Hypothalamus (tissue), 51 donors: Measurements from ENCODE around the gene ZIC2.
"Not testable (repeated sequence)": the region's sequence is repeated elsewhere in the genome, so short reads cannot be mapped to it uniquely, and the experiment has no call there.

ENCODE experiments used
- DNase-seq, 51 donors: peaks; one replicate each; lab custom pipeline; 2025; lab: John Stamatoyannopoulos, UW

ZIC2 gene

DNA sequence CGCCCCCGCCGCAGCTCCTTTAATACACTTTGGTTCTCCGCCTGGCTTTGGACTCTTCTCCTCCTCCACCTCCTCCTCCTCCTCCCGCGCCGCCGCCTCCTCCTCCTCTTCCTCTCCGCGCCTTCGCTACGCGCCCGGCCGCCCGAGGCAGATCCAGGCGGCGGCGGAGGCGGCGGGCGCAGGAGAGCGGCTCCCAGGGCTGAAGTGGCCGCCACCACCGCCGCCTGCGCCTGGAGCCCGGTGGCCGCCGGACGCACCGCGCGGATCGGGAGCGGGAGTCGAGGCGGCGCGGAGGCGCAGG lies at the start of gene ZIC2:
TSS of gene ZIC2 (plus strand) at position 50 of the 301 bp plus-strand sequence. CDS start 281 bp downstream, outside the sequence.
- peak in 1 of 51 donors; percentile 55 for DNase-seq

DNA sequence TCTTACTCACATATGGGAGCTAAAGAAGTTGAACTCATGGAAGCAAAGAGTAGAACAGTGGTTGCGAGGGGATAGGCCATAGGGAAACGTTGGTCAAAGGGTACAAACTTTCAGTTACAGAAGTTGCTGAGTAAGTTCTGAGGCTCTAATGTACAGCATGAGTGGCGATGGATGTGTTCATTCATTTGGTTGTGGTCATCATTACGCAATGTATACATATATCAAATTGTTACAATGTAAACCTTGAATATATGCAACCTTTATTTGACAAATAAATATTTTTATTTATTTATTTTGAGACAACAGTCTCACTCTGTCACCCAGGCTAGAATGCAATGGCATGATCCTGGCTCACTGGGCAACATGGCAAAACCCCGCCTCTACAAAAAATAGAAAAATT lies 48.7 kb upstream of the ZIC2 start:
- DNase-seq, result no peak

DNA sequence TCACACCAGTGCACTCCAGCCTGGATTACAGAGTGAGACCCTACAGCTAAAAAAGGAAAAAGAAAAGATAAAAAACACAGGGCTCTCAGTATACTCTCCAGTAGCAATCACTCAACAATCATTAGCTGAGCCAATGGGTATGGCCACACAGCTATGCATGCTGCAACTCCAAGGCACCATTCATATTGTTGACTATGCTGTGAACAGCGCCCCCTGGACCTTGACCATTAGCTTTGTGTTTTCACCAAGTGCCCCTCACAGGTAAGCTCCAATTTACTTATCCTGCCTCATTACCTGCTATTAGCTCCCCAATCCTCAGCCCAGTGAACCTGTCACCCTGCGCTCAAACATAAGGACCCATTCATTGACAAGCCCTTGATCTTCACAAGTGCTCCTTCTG lies 45.8 kb upstream of the ZIC2 start:
- DNase-seq, result no peak

GRCh38 chr13:99938635-99939034 lies 42.9 kb upstream of the ZIC2 start:
- DNase-seq, result no peak

DNA sequence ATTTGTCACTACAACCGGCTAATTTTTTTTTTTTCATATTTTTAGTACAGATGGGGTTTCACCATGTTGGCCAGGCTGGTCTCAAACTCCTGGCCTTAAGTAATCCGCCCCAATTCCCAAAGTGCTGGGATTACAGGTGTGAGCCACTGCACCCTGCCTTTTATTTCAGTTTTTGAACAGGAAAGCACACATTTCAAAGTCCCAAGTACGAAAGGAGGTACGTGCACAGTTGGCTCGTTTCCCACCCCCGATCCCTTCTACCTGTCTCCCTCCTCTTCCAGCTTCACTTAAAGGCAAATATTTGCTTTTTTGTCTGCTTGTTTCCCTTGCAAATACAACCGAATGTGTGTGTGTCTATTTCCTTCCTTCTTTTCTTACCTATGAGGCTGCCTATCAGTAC lies 40.5 kb upstream of the ZIC2 start:
- DNase-seq, result no peak

DNA sequence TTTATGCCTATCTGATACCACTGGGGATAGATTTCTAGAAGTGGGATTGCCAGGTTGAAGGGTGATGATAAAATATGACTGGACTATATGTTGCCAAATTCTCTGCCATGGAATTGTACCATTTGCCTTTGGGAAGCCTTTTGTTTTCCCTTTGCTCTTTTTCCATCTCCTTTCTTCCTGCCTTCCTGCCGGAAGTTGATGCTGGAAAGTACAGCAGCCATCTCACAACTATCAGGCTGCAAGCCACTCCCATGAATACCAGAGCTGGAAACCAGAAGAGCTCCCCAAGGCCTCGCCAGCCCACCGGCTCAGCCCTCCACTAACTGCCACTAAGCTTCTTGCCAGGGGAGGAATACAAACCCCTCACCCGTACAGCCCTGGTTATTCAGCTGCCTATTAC lies 39.7 kb upstream of the ZIC2 start:
- no peak for DNase-seq

DNA sequence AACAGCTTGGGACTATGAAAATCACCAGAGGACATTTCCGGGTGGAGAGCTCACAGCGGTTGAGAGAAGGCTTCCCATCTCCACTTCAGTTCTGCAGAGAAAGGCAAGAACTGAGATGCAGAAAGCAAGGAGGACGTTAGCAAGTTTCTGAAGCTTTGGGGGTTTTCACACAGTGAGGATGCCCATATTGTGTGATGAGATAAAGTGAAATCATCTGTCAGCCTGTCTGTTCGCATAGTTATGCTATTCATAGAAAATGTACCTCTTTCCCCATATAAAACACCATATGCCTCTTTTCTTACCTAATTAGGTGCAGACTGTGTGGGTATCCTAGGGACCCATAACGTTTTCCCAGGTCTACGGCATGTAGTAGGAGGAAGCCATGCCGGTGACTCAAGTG lies 37.5 kb upstream of the ZIC2 start:
- no peak for DNase-seq

- DNase-seq, result no peak
Observed at GRCh38 chr13:99944606-99945005, 37.0 kb upstream of the ZIC2 start.

GRCh38 chr13:99945515-99945914 lies 36.1 kb upstream of the ZIC2 start:
- not testable (repeated sequence) for DNase-seq

- no peak for DNase-seq
Observed at GRCh38 chr13:99947666-99948065, 33.9 kb upstream of the ZIC2 start.

- DNase-seq, result no peak
Observed at GRCh38 chr13:99948411-99948810, 33.2 kb upstream of the ZIC2 start.

GRCh38 chr13:99948907-99949678 lies 32.5 kb upstream of the ZIC2 start:
- DNase-seq, result no peak

DNA sequence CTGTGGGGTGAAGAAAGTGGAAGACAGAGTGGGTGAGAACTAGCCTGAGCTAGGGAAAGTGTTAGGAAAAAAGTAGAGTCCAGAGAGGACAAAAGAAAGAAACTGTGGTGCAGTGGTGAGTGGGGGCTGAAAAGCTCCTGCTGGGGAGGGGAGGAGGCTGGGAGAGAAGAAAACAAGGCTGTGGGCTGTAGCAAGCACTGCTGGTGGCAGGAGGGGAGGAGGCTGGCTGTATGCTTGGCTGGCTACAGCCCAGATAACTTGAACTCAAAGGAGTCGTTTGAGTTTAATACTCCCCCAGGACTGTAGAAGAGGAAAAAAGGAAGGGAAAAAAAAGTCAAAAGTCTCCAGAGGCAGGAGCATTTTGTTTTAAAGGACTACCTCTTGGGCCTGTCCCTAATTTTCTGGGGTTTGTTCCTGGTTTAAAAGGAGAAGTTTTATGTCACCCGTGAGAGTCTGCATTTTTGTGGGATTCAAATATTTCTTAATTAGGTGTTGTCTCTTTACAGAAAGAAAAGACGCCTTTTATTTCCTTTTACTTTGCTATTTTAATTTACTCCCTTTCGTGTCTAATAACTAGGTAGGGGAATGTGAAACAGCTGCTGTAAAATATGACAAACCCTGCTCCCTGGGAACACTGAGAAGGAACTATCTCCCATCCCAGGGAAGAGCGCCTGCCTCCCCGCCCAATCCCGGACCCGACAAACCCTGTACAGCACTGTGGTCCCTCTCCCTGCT lies 31.7 kb upstream of the ZIC2 start:
- peak in 3 of 51 donors; percentile 12 to 20 (median 18) for DNase-seq

DNA sequence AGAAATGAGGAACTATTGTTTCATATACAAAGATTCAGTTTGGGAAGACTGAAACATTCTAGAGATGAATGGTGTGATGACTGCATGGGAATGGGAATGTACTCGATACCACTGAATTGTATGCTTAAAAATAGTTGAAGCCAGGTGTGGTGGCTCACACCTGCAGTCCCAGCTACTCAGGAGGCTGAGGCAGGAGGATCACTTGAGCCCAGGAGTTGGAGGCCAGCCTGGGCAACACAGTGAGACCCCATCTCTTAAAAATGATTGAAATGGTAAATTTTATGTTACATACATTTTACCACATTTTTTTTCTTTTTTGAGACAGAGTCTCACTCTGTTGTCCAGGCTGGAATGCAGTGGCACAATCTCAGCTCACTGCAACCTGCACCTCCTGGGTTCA lies 29.9 kb upstream of the ZIC2 start:
- not testable (repeated sequence) for DNase-seq

DNA sequence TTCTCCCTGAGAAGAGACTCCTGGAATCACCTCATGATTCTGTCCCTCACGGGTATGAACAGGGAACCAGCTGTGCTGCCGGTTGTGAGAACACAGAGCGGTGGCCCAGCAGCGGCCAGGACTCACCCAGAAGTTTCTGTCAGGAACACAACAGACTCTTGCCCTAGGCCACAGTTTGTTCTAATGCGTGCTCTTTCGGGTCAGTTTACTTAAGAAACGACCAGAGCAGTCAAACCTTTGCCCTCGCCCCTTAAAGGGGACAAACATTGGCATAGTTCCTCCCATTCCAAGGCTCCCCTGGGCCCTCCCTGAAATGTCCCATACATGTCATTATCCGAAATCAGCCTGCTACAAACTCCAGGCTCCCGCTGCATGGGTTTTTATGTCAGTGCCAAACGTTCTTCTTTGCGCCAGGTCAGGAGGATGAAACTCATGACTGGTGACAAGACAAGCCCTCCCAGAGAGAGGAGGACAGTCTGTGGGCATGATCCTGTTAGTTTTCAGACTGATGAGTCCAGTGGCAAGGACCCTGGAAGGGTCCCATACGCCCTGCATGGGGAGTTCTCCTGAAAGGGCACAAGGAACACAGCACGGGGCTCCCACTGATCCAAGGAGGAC lies 28.3 kb upstream of the ZIC2 start:
- DNase-seq, result no peak

DNA sequence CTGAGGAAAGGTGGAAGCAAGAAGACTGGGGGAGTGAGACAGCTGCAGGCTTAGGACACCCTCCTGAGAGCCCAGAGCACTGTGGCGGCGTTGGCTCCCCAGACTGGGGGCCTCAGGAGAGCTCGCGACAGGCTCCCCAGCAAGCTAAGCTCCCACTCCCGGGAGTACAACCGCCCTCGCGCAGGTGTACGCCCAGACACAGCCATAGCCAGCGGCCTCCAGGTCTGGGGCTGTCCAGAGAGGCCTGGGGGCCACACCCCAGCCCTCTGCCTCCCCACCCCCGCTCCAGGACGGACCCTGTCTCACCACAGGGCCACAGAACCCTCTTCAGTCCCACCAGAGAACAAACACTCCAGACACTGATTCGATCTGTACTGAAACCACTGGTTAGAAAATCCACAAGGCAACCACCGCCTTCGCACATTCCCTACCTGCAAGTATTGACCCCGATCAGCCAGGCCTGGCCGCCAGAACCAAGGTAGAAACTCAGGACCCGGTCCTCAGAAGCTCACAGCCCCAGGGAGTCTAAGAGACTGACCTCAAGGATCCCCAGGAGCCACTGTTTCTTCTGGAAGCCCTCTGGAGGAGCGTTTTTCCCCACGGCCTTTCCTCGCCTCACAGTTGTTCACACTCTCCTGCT lies 26.4 kb upstream of the ZIC2 start:
- DNase-seq, result no peak

DNA sequence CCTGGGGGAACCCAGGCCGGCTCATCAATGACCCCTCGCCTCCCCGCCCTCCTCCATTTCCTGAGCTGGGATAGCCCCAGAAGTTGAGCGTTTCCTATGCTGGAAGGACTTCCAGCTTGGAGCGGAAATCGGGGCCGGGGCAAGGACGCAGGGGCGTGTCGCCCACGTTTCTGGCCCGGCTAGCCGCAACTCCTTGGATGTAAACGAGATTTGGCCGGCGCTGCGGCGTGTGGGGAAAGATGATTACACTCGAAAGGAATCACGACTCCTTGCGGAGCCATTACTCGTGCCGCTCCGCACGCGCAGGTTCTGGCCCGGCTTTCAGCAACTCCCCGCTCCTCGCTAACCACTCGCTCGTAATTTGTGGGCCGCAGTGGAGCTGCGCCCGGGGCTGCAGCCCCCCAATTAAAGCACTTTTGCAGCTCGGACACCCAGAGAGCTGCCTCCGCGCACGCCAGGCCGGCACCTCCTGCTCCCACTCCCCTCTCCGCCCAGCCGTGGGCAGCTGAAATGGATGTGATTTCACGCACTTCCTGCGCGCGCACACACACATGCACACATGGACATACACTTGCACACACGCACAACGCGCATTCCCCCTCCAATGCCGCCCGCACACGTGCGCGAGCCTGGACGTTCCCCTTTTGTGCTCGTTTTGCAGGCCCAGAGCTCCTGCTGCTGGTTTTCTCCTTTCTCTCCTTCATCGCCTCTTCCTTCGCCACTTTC lies 25.7 kb upstream of the ZIC2 start:
- DNase-seq, result no peak

- peak in 1 of 51 donors; percentile 21 for DNase-seq
Observed at GRCh38 chr13:99956473-99957349, 24.9 kb upstream of the ZIC2 start.

DNA sequence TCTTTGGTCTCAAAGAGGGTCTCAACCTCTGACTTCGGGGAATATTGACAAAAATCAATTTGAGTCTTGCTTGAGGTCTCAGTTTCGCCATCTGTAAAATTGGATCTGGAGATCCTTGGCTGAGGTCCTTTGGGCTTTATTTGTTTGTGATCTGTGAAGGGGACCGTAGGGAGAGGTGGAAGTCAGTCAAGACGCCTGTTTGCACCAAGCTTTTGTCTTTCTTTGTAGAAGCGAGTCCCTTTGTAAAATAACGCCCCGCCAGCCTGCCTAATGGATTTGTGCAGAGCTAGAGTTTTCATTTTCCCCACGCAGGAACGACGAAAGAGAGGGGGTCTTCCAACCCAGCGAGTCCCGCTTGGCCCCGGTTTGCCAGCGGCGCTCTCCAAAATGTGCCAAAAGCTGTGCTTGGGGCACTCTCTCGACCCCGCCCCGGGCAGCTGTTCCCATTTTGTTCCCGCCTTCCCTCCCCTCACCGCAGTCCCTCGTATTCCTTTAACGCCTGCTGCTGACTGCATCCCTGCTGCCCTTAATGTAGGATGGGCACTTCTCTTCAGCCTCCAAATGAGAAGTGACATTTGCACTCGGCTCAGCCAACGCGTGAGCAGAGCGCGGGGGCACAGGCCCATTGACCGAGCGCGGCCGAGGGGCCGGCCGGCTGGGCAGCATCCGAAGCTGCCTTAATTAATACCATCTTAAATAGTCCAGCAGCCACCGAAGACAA lies 23.0 kb upstream of the ZIC2 start:
- DNase-seq, result no peak
